Spleen (tissue), 11 donors: ENCODE results near the gene C17orf58. TPM values are rescaled to one million over a fixed set of nuclear protein-coding genes. Genes with fewer than 3 reads are reported as not detected.
"Not testable (repeated sequence)": the region's sequence is repeated elsewhere in the genome, so short reads cannot be mapped to it uniquely, and the experiment has no call there.

Experiments
- DNase-seq: peaks from one replicate; pipeline ENCODE4 v3.0.0-alpha.2; 2020
- H3K27ac ChIP-seq, 8 donors: fragments of 200-600 bp; sonication (generic) in 7 of 8; 1 replicate in 4 of 8; 2 replicates in 4 of 8; pipeline versions ENCODE4 v1.5.0 to v1.8.0; 2016 to 2021; ENCODE audit warnings: inconsistent platforms in 4 of 8, mild to moderate bottlenecking in 4 of 8, moderate library complexity in 1 of 8
- H3K27me3 ChIP-seq, 7 donors: fragments of 200-600 bp; sonication (generic) in 6 of 7; replicated peaks in 1 of 7; 1 replicate in 4 of 7; 2 replicates in 3 of 7; pipeline versions ENCODE4 v1.5.0 to v1.8.0; 2016 to 2021; ENCODE audit warnings: inconsistent platforms in 3 of 7, mild to moderate bottlenecking in 1 of 7
- H3K36me3 ChIP-seq, 6 donors: fragments of 200-600 bp; sonication (generic) in 5 of 6; 1 replicate in 4 of 6; 2 replicates in 2 of 6; pipeline versions ENCODE4 v1.5.0 to v1.8.0; 2016 to 2021; ENCODE audit warnings: inconsistent platforms in 2 of 6
- H3K4me1 ChIP-seq, 6 donors: fragments of 200-600 bp; sonication (generic) in 5 of 6; 1 replicate in 3 of 6; 2 replicates in 3 of 6; pipeline versions ENCODE4 v1.5.0 to v1.8.0; 2016 to 2021; ENCODE audit warnings: inconsistent platforms in 3 of 6
- H3K4me3 ChIP-seq, 8 donors: fragments of 200-600 bp; sonication (generic) in 7 of 8; 1 replicate in 4 of 8; 2 replicates in 4 of 8; pipeline versions ENCODE4 v1.5.0 to v1.8.0; 2016 to 2021; ENCODE audit warnings: inconsistent platforms in 4 of 8, mild to moderate bottlenecking in 4 of 8, moderate library complexity in 2 of 8
- H3K9me3 ChIP-seq, 8 donors: fragments of 200-600 bp; sonication (generic) in 7 of 8; 1 replicate in 4 of 8; 2 replicates in 4 of 8; pipeline versions ENCODE4 v1.5.0 to v1.8.0; 2016 to 2021; ENCODE audit warnings: inconsistent platforms in 4 of 8
- CTCF ChIP-seq, 11 experiments: fragments of 200-600 bp in 7 of 11; fragments of 450-650 bp in 4 of 11; sonication (generic) in 4 of 11; IDR thresholded peaks in 8 of 11; conservative IDR thresholded peaks in 3 of 11; 1 replicate in 7 of 11; 2 replicates in 4 of 11; pipeline versions ENCODE4 v1.4.0 to v1.8.0; 2016 to 2021; ENCODE audit warnings: antibody characterized with exemption in 11 of 11, inconsistent platforms in 4 of 11, mild to moderate bottlenecking in 1 of 11
- POLR2A ChIP-seq, 3 donors: fragments of 450-650 bp; IDR thresholded peaks; one replicate each; pipeline ENCODE4 v1.5.1; 2017; ENCODE audit warnings: antibody characterized with exemption in 3 of 3, mild to moderate bottlenecking in 1 of 3
- POLR2AphosphoS5 ChIP-seq, 3 donors: sonication (generic); formaldehyde crosslinking; IDR thresholded peaks; one replicate each; pipeline ENCODE4 v1.5.1; 2017; ENCODE audit warnings: antibody characterized with exemption in 3 of 3
- WGBS, 5 donors: extraction: QIAGEN DNeasy Blood & Tissue Kit in 3 of 5; methylation state at CpG; one replicate each; pipeline versions ENCODE4 v1.1.5 to v1.1.7; 2013 to 2018; 5-methylcytosine and 5-hydroxymethylcytosine counted together
- intact Hi-C: fragments of 100-400 bp; cut with DNase I; formaldehyde crosslinking; loops from one replicate; pipeline ENCODE4 v1.15.0; 2023; ENCODE audit warnings: low total_unique reads
- polyA plus RNA-seq, 3 donors: library from polyadenylated mRNA; stranded (reverse); fragments of 200-250 nt; gene quantifications; one replicate each; pipeline ENCODE4 v1.2.1, GENCODE V29; 2013
- total RNA-seq, 7 donors: library from RNA; depleted of rRNA in 3 of 7; stranded (reverse); fragments of >200 nt in 3 of 7; fragmentation: NEBNext Ultra II Directional in 4 of 7; extraction: Animal tissue kit (Norgen Biotek cat#: 25700) in 4 of 7; gene quantifications; one replicate each; pipeline versions ENCODE4 v1.1.0 to v1.2.1, GENCODE V29; 2016 to 2021
- donor health status: healthy with polysubstance abuse.
- donor health status: DM: no; HTN: no; CAD: no; lungs with moderate emphysema.
- donor health status: DM: no; HTN: no; CAD: no.
- donor health status: Bipolar disorder and iron deficiency.
- donor health status: healthy.
- donor health status: DM: no; HTN: no; CAD: no.
- donor health status: DM: yes; HTN: yes; CAD: no.

C17orf58 gene
- total and polyA plus RNA-seq, 10 donors = 2.5 to 9.3 (median 6.6) TPM

- H3K4me1 ChIP-seq, intact Hi-C loops, H3K9me3 ChIP-seq, H3K4me3 ChIP-seq, H3K27me3 ChIP-seq, DNase-seq, H3K27ac ChIP-seq: not testable (repeated sequence)
- 0% methylated on average over 1 of the region's 1 CpG for WGBS, 5 donors
- peak; percentile 37 to 81 (median 71) for TF ChIP-seq CTCF (IDR thresholded peaks at IDR 0.05 in 8 of 11, conservative IDR thresholded peaks at IDR 0.05 in 3 of 11)
- peaks cover 0 to 90% (median 59%) of the 10 kb centered on the region in 6 donors for H3K36me3 ChIP-seq
Observed at GRCh38 chr17:67963145-67963572, 33.1 kb downstream of the C17orf58 start.

GRCh38 chr17:67962156-67962555 is 34.1 kb downstream of the C17orf58 start:
- H3K27me3 ChIP-seq, intact Hi-C loops, H3K9me3 ChIP-seq, DNase-seq, H3K4me1 ChIP-seq, H3K27ac ChIP-seq, H3K4me3 ChIP-seq: not testable (repeated sequence)
- peaks cover 0 to 90% (median 56%) of the 10 kb centered on the region in 6 donors for H3K36me3 ChIP-seq
- WGBS, 5 donors = 74 to 88% (median 83%) methylated on average over 2 of the region's 2 CpGs

GRCh38 chr17:67960276-67960675 is 36.0 kb downstream of the C17orf58 start:
- H3K36me3 ChIP-seq = peaks cover 0 to 90% (median 43%) of the 10 kb centered on the region in 6 donors
- DNase-seq, H3K4me3 ChIP-seq, H3K9me3 ChIP-seq, H3K4me1 ChIP-seq, H3K27ac ChIP-seq, H3K27me3 ChIP-seq, intact Hi-C loops: not testable (repeated sequence)
- WGBS, 5 donors = 75 to 90% (median 87%) methylated on average over 3 of the region's 3 CpGs

GRCh38 chr17:67959510-67959909 is 36.8 kb downstream of the C17orf58 start:
- 90 to 98% (median 95%) methylated on average over 3 of the region's 3 CpGs for WGBS, 5 donors
- no peak for TF ChIP-seq CTCF (IDR thresholded peaks at IDR 0.05 in 8 of 11, conservative IDR thresholded peaks at IDR 0.05 in 3 of 11)
- TF ChIP-seq POLR2AphosphoS5 (IDR thresholded peaks at IDR 0.05) = no peak
- no peak for TF ChIP-seq POLR2A (IDR thresholded peaks at IDR 0.05)
- Histone ChIP-seq H3K27me3 (no peaks in the 10 kb centered on the region), H3K9me3 (no peaks in the 10 kb centered on the region), H3K4me3 (no peak overlapping the region), H3K4me1 (peaks cover 0 to 3% (median 0%) of the 10 kb centered on the region in 6 donors), H3K36me3 (peaks cover 0 to 90% (median 40%) of the 10 kb centered on the region in 6 donors), H3K27ac (no peak overlapping the region)
- peak; percentile 29 for DNase-seq
- intact Hi-C loops = no loop called here

GRCh38 chr17:67950945-67951344 is 45.3 kb downstream of the C17orf58 start:
- Histone ChIP-seq H3K4me3 (no peak overlapping the region), H3K36me3 (peaks cover 0 to 100% (median 84%) of the 10 kb centered on the region in 6 donors), H3K4me1 (no peaks in the 10 kb centered on the region), H3K9me3 (no peaks in the 10 kb centered on the region), H3K27me3 (no peaks in the 10 kb centered on the region), H3K27ac (no peak overlapping the region)
- no peak for TF ChIP-seq POLR2AphosphoS5 (IDR thresholded peaks at IDR 0.05)
- TF ChIP-seq POLR2A (IDR thresholded peaks at IDR 0.05) = no peak
- no peak for TF ChIP-seq CTCF (IDR thresholded peaks at IDR 0.05 in 8 of 11, conservative IDR thresholded peaks at IDR 0.05 in 3 of 11)
- DNase-seq = no peak
- 94 to 100% (median 98%) methylated on average over 2 of the region's 2 CpGs for WGBS, 5 donors
- intact Hi-C loops = no loop called here
